ENCODE data around the gene LRBA.

Gene LRBA

GRCh38 chr4:150235317-150235716, 779.8 kb downstream of the LRBA start:
- DNase-seq (ENCODE audit: low read depth in 3 of 3, low spot score in 1 of 3): no peak

- DNase-seq (ENCODE audit: low read depth in 3 of 3, low spot score in 1 of 3): no peak
These were observed 780.8 kb downstream of the LRBA start for GRCh38 chr4:150234246-150234645.

GRCh38 chr4:150232029-150232428, 783.1 kb downstream of the LRBA start:
- no peak for DNase-seq (ENCODE audit: low read depth in 3 of 3, low spot score in 1 of 3)

- DNase-seq (ENCODE audit: low read depth in 3 of 3, low spot score in 1 of 3): no peak
These were observed 783.8 kb downstream of the LRBA start for GRCh38 chr4:150231107-150231770.

- DNase-seq (ENCODE audit: low read depth in 3 of 3, low spot score in 1 of 3): no peak
These were observed 784.5 kb downstream of the LRBA start for GRCh38 chr4:150230561-150230960.

GRCh38 chr4:150229520-150229919, 785.6 kb downstream of the LRBA start:
- no peak for DNase-seq (ENCODE audit: low read depth in 3 of 3, low spot score in 1 of 3)

- no peak for DNase-seq (ENCODE audit: low read depth in 3 of 3, low spot score in 1 of 3)
These were observed 790.0 kb downstream of the LRBA start for GRCh38 chr4:150224896-150225591.

- DNase-seq (ENCODE audit: low read depth in 3 of 3, low spot score in 1 of 3): no peak
These were observed 795.2 kb downstream of the LRBA start for GRCh38 chr4:150219841-150220240.

- DNase-seq (ENCODE audit: low read depth in 3 of 3, low spot score in 1 of 3): no peak
These were observed 796.6 kb downstream of the LRBA start for GRCh38 chr4:150218447-150218846.

- DNase-seq (ENCODE audit: low read depth in 3 of 3, low spot score in 1 of 3): no peak
These were observed 797.3 kb downstream of the LRBA start for GRCh38 chr4:150217808-150218207.

- DNase-seq (ENCODE audit: low read depth in 3 of 3, low spot score in 1 of 3): no peak
These were observed 797.9 kb downstream of the LRBA start for GRCh38 chr4:150217192-150217591.

- DNase-seq (ENCODE audit: low read depth in 3 of 3, low spot score in 1 of 3): no peak
These were observed 798.4 kb downstream of the LRBA start for GRCh38 chr4:150216726-150217125.

- DNase-seq (ENCODE audit: low read depth in 3 of 3, low spot score in 1 of 3): no peak
These were observed 799.5 kb downstream of the LRBA start for GRCh38 chr4:150215601-150216000.
